ENCODE data around the gene PNMT.

The PNMT gene

GRCh38 chr17:39665642-39666224 is 2.5 kb upstream of the PNMT start:
- DNase-seq (ENCODE audit: low read depth), result no peak
- no peak overlapping the region for H3K4me3 ChIP-seq (ENCODE audit: low read depth, low read length)

- DNase-seq (ENCODE audit: low read depth), result no peak
- H3K4me3 ChIP-seq (ENCODE audit: low read depth, low read length), result no peak overlapping the region
Observed at GRCh38 chr17:39666231-39666600, 2.0 kb upstream of the PNMT start.

- no peak for DNase-seq (ENCODE audit: low read depth)
- H3K4me3 ChIP-seq (ENCODE audit: low read depth, low read length), result no peak overlapping the region
Observed at GRCh38 chr17:39666601-39667261, 1.5 kb upstream of the PNMT start.

- no peak for DNase-seq (ENCODE audit: low read depth)
- no peak overlapping the region for H3K4me3 ChIP-seq (ENCODE audit: low read depth, low read length)
Observed at GRCh38 chr17:39667262-39667944, 850 bp upstream of the PNMT start.

GRCh38 chr17:39669897-39670735 is 1.9 kb downstream of the PNMT start:
- no peak overlapping the region for H3K4me3 ChIP-seq (ENCODE audit: low read depth, low read length)
- no peak for DNase-seq (ENCODE audit: low read depth)

GRCh38 chr17:39670746-39671145 is 2.5 kb downstream of the PNMT start:
- H3K4me3 ChIP-seq (ENCODE audit: low read depth, low read length), result no peak overlapping the region
- no peak for DNase-seq (ENCODE audit: low read depth)

GRCh38 chr17:39671651-39672521 is 3.6 kb downstream of the PNMT start:
- DNase-seq (ENCODE audit: low read depth), result no peak
- no peak overlapping the region for H3K4me3 ChIP-seq (ENCODE audit: low read depth, low read length)

DNA sequence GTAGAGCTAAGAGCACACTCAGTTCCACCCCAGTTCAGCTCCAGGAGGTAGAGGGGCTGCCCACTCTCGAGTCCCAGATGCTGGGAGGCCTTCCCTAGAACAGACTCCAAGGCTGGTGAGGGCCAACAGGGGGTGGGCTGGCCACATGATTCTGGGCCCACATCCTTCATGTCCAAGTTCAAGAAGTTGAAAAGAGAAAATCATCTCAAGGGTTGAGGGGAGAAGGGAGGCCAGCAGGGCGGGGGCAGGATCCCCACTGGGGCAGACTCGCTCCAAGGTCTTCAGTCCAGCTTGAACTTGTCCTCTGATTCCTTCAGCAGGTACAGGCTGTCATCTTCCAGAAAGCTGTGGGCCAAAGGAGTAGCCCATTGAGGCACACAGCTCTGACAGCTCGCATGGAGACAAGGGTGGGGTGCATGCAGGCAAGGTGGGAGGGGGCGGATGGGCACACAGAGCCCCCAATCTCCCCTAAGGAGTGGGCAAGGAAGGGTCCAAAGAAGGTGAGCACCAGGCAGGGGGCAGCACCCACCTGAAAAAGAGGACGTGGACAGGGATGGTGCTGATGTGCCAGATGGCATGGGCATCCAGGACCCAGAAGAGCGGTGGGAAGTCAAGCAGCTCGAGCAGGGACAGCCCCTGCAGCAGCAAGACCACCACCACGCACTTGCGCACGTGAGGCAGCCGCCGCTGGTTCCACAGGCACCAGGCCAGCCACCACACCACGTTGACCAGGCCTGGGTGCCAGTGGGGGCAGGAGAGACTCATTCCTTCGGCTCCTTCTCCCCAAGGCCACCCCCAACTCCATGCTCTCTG is 4.5 kb downstream of the PNMT start:
- no peak for DNase-seq (ENCODE audit: low read depth)
- H3K4me3 ChIP-seq (ENCODE audit: low read depth, low read length), result no peak overlapping the region

- DNase-seq (ENCODE audit: low read depth), result no peak
- H3K4me3 ChIP-seq (ENCODE audit: low read depth, low read length), result no peak overlapping the region
Observed at GRCh38 chr17:39673335-39674081, 5.3 kb downstream of the PNMT start.

DNA sequence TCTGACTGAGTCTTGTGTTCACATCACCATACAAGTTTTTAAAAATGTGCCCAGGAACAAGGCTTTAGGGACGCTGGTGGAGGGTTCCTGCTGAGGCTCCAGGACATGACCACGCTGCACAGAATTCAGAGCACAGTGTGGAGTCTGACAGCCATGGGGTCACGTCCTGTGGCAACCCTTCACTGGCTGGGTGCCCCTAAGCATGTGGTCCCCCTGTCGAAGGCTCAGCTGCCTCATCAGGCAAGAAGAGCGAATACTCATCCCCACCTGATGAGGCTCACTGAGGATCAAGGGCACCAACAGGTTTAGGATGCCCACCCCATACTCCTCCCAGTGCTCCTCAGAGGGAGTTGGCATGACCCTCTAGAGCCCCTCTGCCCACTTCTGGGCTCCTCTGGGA is 5.9 kb downstream of the PNMT start:
- no peak for DNase-seq (ENCODE audit: low read depth)

DNA sequence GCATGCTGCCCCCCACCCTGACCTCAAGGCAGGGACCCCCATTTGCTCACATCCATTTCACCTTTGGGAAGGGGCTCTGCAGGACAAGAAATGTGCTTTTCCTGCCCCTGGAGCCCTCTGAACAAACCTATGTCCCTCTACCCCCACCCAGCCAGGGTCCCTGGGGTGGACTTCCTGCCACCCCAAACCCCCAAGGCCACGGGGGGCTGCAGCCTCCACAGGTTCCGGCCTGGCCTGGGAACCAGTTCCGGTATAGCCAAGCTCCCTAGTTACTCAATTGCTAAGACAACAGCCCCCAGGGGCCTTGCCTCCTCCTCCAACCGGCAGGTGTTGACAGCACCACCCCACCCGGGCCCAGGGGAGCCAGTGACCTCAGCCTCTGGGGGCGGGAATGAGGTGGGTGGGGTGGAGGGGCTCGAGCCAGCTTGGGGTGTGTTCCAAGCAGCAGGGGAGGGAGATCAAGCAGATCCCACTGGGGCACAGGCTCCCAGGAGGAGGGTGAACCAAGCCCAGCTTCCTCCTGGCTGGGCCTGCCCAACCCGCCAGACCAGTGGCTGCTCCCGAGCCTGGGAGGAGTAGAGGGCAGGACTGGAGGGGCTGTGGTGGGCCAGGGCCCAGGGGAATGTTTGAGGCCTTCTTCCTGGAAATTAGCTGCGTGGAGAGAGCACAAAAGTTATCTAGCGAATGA is 6.6 kb downstream of the PNMT start:
- no peak overlapping the region for H3K4me3 ChIP-seq (ENCODE audit: low read depth, low read length)
- DNase-seq (ENCODE audit: low read depth), result no peak

More for the DNA sequence above, 5.9 kb downstream of the PNMT start:
- H3K4me3 ChIP-seq (ENCODE audit: low read depth, low read length), result no peak overlapping the region

GRCh38 chr17:39675390-39676082 is 7.3 kb downstream of the PNMT start:
- no peak for DNase-seq (ENCODE audit: low read depth)
- H3K4me3 ChIP-seq (ENCODE audit: low read depth, low read length), result no peak overlapping the region

- no peak overlapping the region for H3K4me3 ChIP-seq (ENCODE audit: low read depth, low read length)
- no peak for DNase-seq (ENCODE audit: low read depth)
Observed at GRCh38 chr17:39676198-39676819, 8.1 kb downstream of the PNMT start.

DNA sequence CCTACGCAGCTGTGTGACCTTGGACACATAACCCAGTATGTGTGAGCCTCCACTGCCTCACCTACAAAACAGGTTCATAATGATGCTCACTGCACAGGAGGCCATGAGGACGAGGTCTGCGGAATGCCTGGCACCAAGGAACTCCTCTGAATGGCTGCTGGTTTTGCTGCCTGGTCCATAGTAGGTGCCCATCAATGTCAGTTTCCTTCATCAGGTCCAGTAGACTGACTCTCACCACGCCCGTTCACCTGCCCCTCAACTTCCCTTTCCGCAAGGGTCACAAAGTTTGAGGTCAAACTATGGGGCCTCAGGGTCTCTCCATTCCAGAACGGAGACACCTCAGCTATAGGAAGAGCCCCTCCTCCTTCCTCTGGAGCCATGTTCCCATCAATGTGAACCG is 8.8 kb downstream of the PNMT start:
- no peak for DNase-seq (ENCODE audit: low read depth)
- no peak overlapping the region for H3K4me3 ChIP-seq (ENCODE audit: low read depth, low read length)

DNA sequence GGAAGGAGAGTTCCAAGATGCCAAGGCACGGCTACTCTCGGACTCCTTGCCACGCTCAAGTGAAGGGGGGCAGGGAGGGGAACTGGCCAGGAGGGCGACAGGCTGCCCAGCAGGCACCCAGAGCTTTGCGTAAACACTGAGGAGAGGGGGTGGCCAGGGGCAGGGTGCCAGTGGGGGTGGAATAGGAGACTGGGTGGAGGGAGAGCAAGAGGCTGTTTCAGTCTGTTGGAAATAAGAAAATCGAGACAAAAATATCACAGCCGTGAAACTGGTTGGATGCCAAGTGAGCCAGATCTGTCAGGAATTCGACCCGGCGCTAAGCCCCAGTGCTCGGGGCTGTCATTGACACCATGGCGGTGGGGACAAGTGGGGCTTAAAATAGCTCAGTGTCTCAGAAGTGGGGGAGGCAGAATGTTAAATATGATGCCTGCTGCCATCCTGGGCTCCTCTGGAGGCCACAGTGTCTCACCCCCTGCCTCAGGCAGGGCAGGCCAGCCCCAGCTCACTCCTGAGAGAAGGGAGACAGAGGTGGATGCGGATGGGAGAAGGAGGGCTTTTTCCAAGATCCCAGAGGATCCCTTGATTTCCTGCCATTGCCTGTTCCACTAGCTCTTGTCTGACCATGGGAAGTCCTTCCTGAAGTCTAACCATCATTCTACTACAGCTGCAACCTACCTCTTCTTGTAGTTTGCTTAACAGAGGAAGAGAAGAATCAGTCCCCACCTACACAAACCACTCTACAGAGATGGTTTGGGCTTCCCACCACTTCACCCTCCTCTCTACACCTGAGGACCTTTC is 9.5 kb downstream of the PNMT start:
- H3K4me3 ChIP-seq (ENCODE audit: low read depth, low read length), result no peak overlapping the region
- no peak for DNase-seq (ENCODE audit: low read depth)

Data from skeletal muscle cell (primary cell).